Mesodermal cell (in vitro differentiated cells): ENCODE measurements around the gene ASTN2.

Source experiments
- H3K27ac ChIP-seq: 2 replicates; pipeline ENCODE4 v1.7.0; 2013; ENCODE audit warnings: mild to moderate bottlenecking, low read depth, low read length, moderate library complexity; ENCODE audit not compliant: severe bottlenecking
- H3K36me3 ChIP-seq: 2 replicates; pipeline ENCODE4 v1.7.1; 2013; ENCODE audit warnings: mild to moderate bottlenecking, low read length, moderate library complexity; ENCODE audit not compliant: control insufficient read depth, insufficient read depth
- H3K4me1 ChIP-seq: one replicate; pipeline ENCODE4 v1.7.1; 2013; ENCODE audit warnings: mild to moderate bottlenecking, low read length; ENCODE audit not compliant: insufficient read depth, control insufficient read depth, poor library complexity, severe bottlenecking
- H3K4me3 ChIP-seq: 2 replicates; pipeline ENCODE4 v1.7.0; 2013; ENCODE audit warnings: low read length, control low read depth, mild to moderate bottlenecking; ENCODE audit not compliant: insufficient read depth, poor library complexity, severe bottlenecking; ENCODE audit errors: extremely low read depth
- H3K9me3 ChIP-seq: 2 replicates; pipeline ENCODE4 v1.7.1; 2013; ENCODE audit warnings: mild to moderate bottlenecking, low read length, moderate library complexity; ENCODE audit not compliant: control insufficient read depth
- WGBS, 2 experiments: methylation state at CpG; one replicate each; pipeline ENCODE4 v1.1.5; 2013; ENCODE audit warnings: missing lambda C conversion rate in 2 of 2; ENCODE audit not compliant: insufficient coverage in 2 of 2; 5-methylcytosine and 5-hydroxymethylcytosine counted together

The ASTN2 gene

DNA sequence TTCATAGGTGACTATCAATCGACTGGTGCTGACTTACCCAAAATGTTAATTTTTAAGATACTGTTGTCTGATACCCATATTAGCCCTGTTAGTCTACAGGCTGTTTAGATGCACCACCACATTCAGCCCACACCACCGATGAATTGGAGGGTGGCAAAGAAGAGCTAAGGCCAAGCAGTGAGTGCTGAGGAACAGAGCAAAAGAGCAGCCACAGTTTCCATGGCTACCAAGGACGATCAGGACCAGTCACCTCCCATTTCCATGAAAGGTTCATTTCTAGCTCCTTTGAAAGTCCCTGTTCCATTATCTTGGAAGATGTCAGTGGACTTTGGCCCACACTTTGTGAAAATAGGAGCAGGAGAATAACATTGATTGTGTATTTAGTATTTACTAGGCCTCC lies 364.9 kb downstream of the ASTN2 start:
- H3K27ac ChIP-seq, result no peak overlapping the region
- H3K9me3 ChIP-seq, result no peaks in the 10 kb centered on the region
- H3K4me3 ChIP-seq, result no peak overlapping the region
- WGBS, 2 experiments, result 63 to 100% methylated on average over 1 of the region's 3 CpGs
- no peaks in the 10 kb centered on the region for H3K4me1 ChIP-seq
- H3K36me3 ChIP-seq, result no peaks in the 10 kb centered on the region

DNA sequence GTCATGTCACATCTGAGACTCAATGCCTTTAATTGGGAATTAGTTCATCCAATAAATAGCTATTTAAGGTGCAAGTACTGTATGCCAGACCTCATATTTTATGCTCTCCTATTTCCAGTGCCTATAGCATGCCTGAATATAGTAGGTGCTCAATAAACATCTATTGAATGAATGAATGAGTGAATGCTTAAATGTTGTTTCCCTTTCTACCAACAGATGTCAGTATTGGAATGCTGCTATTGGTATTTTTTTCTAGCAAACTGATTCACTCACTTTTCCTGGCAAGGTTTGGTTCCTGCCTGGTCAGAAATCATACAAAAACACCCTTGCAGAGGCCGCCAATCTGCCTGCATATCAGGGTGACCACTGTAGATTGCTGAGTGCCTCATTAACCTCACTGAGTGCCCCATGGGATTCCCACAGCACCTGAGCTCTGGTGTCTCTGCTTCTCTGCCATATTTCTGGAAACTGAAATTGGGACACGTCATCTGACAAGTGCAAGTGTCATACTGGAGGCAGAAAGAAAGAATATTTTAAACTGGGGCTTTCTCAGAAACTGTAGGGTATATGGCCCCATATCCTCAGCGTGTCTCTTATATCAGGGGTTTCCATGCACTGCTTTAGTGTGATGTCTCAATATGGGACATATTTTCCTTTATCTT lies 368.1 kb downstream of the ASTN2 start:
- Histone ChIP-seq H3K36me3 (no peaks in the 10 kb centered on the region), H3K4me3 (no peak overlapping the region), H3K27ac (no peak overlapping the region), H3K4me1 (no peaks in the 10 kb centered on the region), H3K9me3 (no peaks in the 10 kb centered on the region)
- 93 to 100% methylated on average over 2 of the region's 3 CpGs for WGBS, 2 experiments

DNA sequence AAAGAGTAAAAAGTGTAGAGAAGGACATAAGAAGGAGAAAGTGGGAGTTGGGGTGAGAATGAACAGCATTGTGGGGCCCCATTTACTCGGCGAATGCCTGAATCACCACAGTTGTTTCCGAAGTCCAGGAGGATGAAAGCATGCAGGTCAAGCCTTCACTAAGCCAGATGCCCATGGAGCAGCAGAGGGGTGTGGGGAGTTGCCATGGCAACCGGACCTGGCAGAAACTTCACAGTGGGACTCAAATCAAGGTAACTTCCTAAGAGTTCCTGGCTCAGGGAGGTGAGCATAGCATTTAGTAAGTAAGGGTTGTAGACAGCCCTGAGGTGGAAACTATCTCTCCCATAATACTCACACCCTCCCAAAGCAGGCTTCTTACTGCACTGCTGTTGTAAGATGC lies 370.6 kb downstream of the ASTN2 start:
- H3K4me1 ChIP-seq, result no peaks in the 10 kb centered on the region
- no peaks in the 10 kb centered on the region for H3K36me3 ChIP-seq
- no peak overlapping the region for H3K4me3 ChIP-seq
- no peaks in the 10 kb centered on the region for H3K9me3 ChIP-seq
- H3K27ac ChIP-seq, result no peak overlapping the region
- WGBS, 2 experiments, result 50 to 51% methylated on average over 1 to 3 of the region's 4 CpGs

DNA sequence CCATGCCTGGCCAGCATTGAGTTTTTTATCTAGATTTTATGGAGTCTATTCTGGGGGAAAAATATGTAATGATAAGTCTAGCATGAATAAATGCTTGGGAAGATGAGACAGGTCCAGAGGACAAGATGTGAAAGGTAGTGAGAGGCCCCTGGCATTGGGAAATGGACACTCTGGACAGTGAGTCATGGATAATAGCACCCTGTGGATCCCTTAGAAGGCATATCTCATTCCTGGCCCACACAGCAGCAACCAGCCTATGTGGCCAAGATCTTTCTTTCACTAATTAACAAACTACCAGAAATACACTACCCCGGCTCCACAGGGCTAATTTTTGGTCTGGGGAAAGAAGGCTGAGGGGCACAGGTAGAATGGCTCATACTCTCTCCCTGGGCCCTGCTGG lies 371.7 kb downstream of the ASTN2 start:
- Histone ChIP-seq H3K36me3 (no peaks in the 10 kb centered on the region), H3K4me3 (no peak overlapping the region), H3K27ac (no peak overlapping the region), H3K4me1 (no peaks in the 10 kb centered on the region), H3K9me3 (no peaks in the 10 kb centered on the region)
- WGBS, 2 experiments, result 100% methylated on average over 1 of the region's 1 CpG; no CpG with 5 or more reads in 1 of the 2 experiments

DNA sequence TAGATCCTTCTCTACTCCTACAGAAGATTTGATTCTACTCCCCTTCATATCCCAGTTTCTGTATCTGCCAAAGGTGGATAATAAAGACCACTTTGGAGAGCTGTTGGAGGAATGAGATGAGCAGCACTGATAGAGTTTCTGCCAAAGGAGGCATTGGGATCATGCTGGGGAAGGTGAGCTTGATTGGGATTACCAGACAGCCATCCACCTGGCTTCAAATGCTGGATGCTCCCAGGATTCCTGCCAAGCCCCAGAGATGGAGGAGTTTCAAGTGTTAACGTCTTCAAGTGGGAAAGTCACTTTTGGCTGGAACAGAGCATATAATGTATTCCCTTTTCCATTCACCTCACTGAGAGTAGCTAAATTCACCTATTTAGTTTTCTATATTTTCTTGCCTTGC lies 379.3 kb downstream of the ASTN2 start:
- H3K4me1 ChIP-seq, result no peaks in the 10 kb centered on the region
- no peaks in the 10 kb centered on the region for H3K9me3 ChIP-seq
- no CpG with 5 or more reads among the region's 1 CpG for WGBS, 2 experiments
- H3K4me3 ChIP-seq, result no peak overlapping the region
- H3K27ac ChIP-seq, result no peak overlapping the region
- H3K36me3 ChIP-seq, result no peaks in the 10 kb centered on the region

DNA sequence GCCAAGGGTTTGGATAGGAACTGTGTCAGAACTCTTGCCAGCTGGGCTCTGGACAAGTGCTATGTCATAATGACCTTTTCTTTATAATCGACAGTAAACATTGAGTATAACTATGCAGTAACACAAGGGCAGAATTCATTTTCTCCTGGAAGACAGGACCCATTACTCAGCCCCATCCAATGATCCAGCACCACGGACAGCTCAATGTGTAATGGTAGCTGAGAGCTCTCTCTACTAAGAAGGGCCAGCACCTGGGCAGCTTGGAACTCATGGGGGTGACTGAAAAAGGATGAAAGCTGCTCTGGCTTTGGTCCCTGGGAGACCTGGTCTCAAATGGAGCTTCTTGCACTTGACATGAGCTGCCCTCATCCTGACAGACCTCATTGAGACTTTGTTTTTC lies 380.0 kb downstream of the ASTN2 start:
- no peak overlapping the region for H3K27ac ChIP-seq
- no peaks in the 10 kb centered on the region for H3K4me1 ChIP-seq
- WGBS, 2 experiments, result 80% methylated on average over 1 of the region's 2 CpGs; no CpG with 5 or more reads in 1 of the 2 experiments
- no peak overlapping the region for H3K4me3 ChIP-seq
- H3K36me3 ChIP-seq, result no peaks in the 10 kb centered on the region
- H3K9me3 ChIP-seq, result no peaks in the 10 kb centered on the region

DNA sequence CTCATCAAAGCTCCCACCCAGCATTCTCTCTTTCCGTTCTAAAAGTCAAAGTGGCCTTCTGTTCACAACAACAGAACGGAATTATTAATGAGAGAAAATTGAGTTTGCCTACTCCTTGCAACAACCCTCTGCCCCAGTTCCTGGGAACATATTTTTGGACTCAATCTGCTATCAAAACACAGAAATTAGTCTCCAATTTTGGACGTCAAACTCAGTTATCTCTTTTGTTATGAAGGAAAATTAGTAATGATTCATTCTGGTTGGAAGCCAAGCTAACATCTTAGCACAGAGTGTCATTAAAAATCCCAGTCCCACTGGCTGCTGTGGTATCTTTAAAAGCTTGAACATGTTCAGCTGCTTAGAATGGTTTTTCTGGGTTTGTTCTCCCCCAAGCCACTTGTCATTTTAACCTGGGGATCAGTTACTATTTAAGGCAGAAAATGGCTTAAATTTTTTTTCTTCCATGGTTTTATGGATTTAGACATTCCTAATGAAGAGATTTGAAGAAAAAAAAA lies 384.5 kb downstream of the ASTN2 start:
- no CpG with 5 or more reads among the region's 3 CpGs for WGBS, 2 experiments
- Histone ChIP-seq H3K9me3 (no peaks in the 10 kb centered on the region), H3K4me3 (no peak overlapping the region), H3K36me3 (no peaks in the 10 kb centered on the region), H3K27ac (no peak overlapping the region), H3K4me1 (no peaks in the 10 kb centered on the region)

DNA sequence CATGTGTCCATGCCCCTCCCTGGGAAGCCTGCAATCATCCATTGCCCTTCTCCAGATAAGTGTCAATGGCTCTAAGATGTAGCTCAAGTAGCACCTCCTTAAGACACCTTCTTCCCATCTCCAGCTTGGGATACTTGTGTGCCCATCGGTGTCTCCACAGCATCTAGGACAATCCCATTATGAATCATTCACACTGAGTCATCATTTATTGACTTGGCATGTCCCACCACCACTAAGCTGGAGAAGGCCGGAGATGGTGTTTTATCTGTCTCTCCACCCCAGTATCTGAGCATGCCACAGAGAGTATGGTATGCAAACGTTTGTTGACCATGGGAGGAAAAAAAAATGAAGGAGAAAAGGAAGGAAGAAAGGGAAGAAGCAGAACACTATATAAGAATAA lies 385.5 kb downstream of the ASTN2 start:
- Histone ChIP-seq H3K27ac (no peak overlapping the region), H3K4me1 (no peaks in the 10 kb centered on the region), H3K36me3 (no peaks in the 10 kb centered on the region), H3K9me3 (no peaks in the 10 kb centered on the region), H3K4me3 (no peak overlapping the region)
- 86% methylated on average over 1 of the region's 3 CpGs; no CpG with 5 or more reads in 1 of the 2 experiments for WGBS, 2 experiments

DNA sequence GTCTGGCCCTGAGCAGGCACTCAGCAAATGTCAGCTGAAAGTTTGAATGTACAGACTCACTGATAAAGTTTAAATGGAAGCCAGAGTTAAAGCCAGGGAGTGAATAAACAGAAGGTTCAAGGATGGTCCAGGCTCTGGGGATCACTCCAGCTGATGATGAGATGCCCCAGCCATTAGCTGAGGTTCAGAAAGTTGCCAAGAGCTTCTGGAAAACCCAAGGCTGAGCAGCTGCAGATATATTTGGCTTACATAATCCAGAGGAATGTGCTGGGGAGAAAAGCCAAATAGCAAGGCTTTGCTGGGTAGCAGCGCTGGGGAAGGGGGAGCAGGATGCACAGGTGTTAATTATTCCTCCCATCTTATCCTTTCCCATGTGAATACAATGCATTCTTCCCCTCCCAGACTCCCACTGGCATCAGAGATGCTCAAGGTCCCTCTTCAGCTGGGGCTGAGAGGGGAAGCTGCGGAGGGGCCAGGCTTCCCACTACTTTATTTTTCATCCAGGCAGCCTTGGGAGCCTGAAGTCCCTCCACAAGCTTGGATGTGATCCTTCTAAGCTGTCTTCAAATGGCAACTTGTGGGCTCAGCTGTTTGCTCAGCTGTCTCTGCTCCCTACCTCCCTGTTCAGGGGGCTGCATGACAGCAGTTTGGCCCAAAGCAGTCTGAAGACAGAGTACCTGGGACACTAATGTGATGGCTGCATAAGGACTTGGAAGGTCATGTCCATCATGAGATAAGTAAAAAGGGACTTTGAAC lies 386.6 kb downstream of the ASTN2 start:
- Histone ChIP-seq H3K9me3 (no peaks in the 10 kb centered on the region), H3K27ac (no peak overlapping the region), H3K36me3 (no peaks in the 10 kb centered on the region), H3K4me1 (no peaks in the 10 kb centered on the region), H3K4me3 (no peak overlapping the region)
- WGBS, 2 experiments, result 33 to 40% methylated on average over 1 of the region's 2 CpGs

DNA sequence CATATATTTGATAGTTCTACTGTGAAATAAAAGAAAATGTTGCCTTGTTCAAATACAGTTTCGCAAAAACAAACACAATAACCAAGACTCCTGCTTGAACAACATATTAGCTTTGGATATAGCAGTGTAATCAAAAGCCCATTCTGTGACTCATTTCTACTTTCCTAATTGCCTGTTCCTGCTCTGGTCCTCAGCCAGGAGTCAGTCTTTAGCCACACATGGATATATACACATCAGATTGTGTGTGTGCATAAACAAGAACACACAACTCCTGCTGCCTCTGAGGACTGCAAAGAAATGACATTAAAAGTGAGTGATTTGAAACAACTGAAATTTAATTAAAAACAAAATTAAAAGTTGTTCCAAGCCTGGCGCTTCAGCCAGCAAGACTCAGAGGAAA lies 393.0 kb downstream of the ASTN2 start:
- H3K36me3 ChIP-seq, result no peaks in the 10 kb centered on the region
- H3K9me3 ChIP-seq, result no peaks in the 10 kb centered on the region
- no peaks in the 10 kb centered on the region for H3K4me1 ChIP-seq
- WGBS, 2 experiments, result 100% methylated on average over 1 of the region's 2 CpGs; no CpG with 5 or more reads in 1 of the 2 experiments
- H3K27ac ChIP-seq, result no peak overlapping the region
- H3K4me3 ChIP-seq, result no peak overlapping the region
